ENCODE measurements around the gene SLC5A6.
A peak's percentile ranks its signal among the peaks of the same experiment; 100 is the strongest.

The SLC5A6 gene

GRCh38 chr2:27236626-27237025 is 24.6 kb upstream of the SLC5A6 start:
- DNase-seq (ENCODE audit: low read depth in 3 of 3) = no peak

- DNase-seq (ENCODE audit: low read depth in 3 of 3) = no peak
Measured at GRCh38 chr2:27236136-27236535, 24.1 kb upstream of the SLC5A6 start.

- no peak for DNase-seq (ENCODE audit: low read depth in 3 of 3)
Measured at GRCh38 chr2:27233341-27233740, 21.3 kb upstream of the SLC5A6 start.

- no peak for DNase-seq (ENCODE audit: low read depth in 3 of 3)
Measured at GRCh38 chr2:27231921-27232320, 19.9 kb upstream of the SLC5A6 start.

- DNase-seq (ENCODE audit: low read depth in 3 of 3) = no peak
Measured at GRCh38 chr2:27227501-27227900, 15.4 kb upstream of the SLC5A6 start.

- DNase-seq (ENCODE audit: low read depth in 3 of 3) = no peak
Measured at GRCh38 chr2:27225526-27225925, 13.5 kb upstream of the SLC5A6 start.

- DNase-seq (ENCODE audit: low read depth in 3 of 3) = no peak
Measured at GRCh38 chr2:27223416-27223815, 11.3 kb upstream of the SLC5A6 start.

- DNase-seq (ENCODE audit: low read depth in 3 of 3) = no peak
Measured at GRCh38 chr2:27222407-27222806, 10.3 kb upstream of the SLC5A6 start.

GRCh38 chr2:27221166-27221565 is 9.1 kb upstream of the SLC5A6 start:
- no peak for DNase-seq (ENCODE audit: low read depth in 3 of 3)

GRCh38 chr2:27220091-27220490 is 8.0 kb upstream of the SLC5A6 start:
- no peak for DNase-seq (ENCODE audit: low read depth in 3 of 3)

GRCh38 chr2:27219091-27219490 is 7.0 kb upstream of the SLC5A6 start:
- no peak for DNase-seq (ENCODE audit: low read depth in 3 of 3)

GRCh38 chr2:27218614-27219013 is 6.5 kb upstream of the SLC5A6 start:
- no peak for DNase-seq (ENCODE audit: low read depth in 3 of 3)

- peak; percentile 80 to 88 (median 84) for DNase-seq (ENCODE audit: low read depth in 3 of 3)
Measured at GRCh38 chr2:27217173-27218121, 5.4 kb upstream of the SLC5A6 start, which contains the start of gene CAD. Gene CAD, plus strand, starts transcription at chr2:27217369. Its CDS starts 183 bp downstream, at chr2:27217552.

GRCh38 chr2:27216416-27217137 is 4.5 kb upstream of the SLC5A6 start:
- no peak for DNase-seq (ENCODE audit: low read depth in 3 of 3)

GRCh38 chr2:27214941-27215340 is 2.9 kb upstream of the SLC5A6 start:
- no peak for DNase-seq (ENCODE audit: low read depth in 3 of 3)

GRCh38 chr2:27212626-27213471 is 781 bp upstream of the SLC5A6 start:
- DNase-seq (ENCODE audit: low read depth in 3 of 3) = peak in 1 of 3 experiments; percentile 20

- no peak for DNase-seq (ENCODE audit: low read depth in 3 of 3)
Measured at GRCh38 chr2:27211241-27211942, 676 bp downstream of the SLC5A6 start.

- DNase-seq (ENCODE audit: low read depth in 3 of 3) = no peak
Measured at GRCh38 chr2:27209621-27210401, 2.3 kb downstream of the SLC5A6 start.

- DNase-seq (ENCODE audit: low read depth in 3 of 3) = no peak
Measured at GRCh38 chr2:27208486-27209050, 3.5 kb downstream of the SLC5A6 start.

- no peak for DNase-seq (ENCODE audit: low read depth in 3 of 3)
Measured at GRCh38 chr2:27206346-27206745, 5.7 kb downstream of the SLC5A6 start.

Measured in stimulated activated CD4-positive, alpha-beta T cell treated with anti-CD3 and anti-CD28 coated beads, TNF-alpha, amount 100 ng/mL, for 4 hours (primary cell).